ENCODE results near the gene CMTR2. TPM values are rescaled to one million over a fixed set of nuclear protein-coding genes. Genes with fewer than 3 reads are reported as not detected.
"Not testable (repeated sequence)": the region's sequence is repeated elsewhere in the genome, so short reads cannot be mapped to it uniquely, and the experiment has no call there.

The CMTR2 gene
- total and polyA plus RNA-seq, 9 donors: 5.6 to 26.1 (median 17.3) TPM

DNA sequence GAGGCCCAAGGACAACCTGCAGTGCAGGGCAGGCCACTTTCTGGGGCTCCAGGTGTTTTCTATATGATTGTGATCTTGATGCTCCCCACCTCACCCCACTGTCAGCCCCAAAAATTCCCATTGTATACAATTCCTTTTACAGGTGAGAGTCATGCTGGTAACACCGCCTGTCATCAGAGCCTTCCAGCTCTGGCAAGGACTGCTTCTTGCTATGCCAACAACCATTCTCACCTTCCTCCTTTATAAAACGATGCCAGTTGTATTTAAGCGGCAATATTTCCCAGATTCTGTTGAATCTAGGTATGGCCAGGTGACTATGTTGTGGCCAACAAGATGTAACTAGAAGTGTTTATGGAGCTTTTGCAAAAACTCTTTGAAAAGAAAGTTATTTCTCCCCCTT, 38.9 kb upstream of the CMTR2 start:
- DNase-seq: no peak
- Histone ChIP-seq H3K4me3 (no peak overlapping the region), H3K36me3 (no peaks in the 10 kb centered on the region), H3K4me1 (ENCODE audit: insufficient read depth) (no peaks in the 10 kb centered on the region), H3K27me3 (no peaks in the 10 kb centered on the region), H3K9me3 (no peaks in the 10 kb centered on the region), H3K27ac (no peak overlapping the region)
- intact Hi-C loops (cut with DNase I): no loop called here
- TF ChIP-seq CTCF (IDR thresholded peaks at IDR 0.05): no peak
- TF ChIP-seq POLR2A (IDR thresholded peaks at IDR 0.05): no peak
- TF ChIP-seq EP300 (IDR thresholded peaks at IDR 0.05): no peak
- 77 to 89% (median 78%) methylated on average over 3 of the region's 3 CpGs for WGBS, 3 donors

GRCh38 chr16:71327720-71328119, 38.5 kb upstream of the CMTR2 start:
- no peak for DNase-seq

DNA sequence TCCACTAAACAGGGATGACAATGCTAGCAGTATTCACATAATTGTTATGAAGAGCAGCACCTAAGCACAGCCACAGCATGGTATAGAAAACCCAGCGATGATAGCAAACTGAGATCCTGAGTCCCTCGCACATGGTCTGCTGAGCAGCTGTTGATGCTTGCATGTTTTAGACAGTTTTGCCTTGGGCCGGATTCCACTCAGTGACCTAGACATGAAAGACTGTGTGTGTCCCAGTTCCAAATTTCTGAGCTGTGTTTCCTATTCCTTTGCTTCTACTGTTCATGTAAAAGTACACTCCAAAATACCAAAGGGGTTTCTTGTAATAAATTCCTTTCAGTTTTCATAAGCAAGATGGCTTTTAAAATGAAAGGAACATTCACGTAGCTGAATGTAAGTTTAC, 30.8 kb upstream of the CMTR2 start:
- Histone ChIP-seq H3K27me3 (no peaks in the 10 kb centered on the region), H3K9me3 (no peaks in the 10 kb centered on the region), H3K4me3 (no peak overlapping the region), H3K4me1 (ENCODE audit: insufficient read depth) (no peaks in the 10 kb centered on the region), H3K36me3 (no peaks in the 10 kb centered on the region), H3K27ac (no peak overlapping the region)
- intact Hi-C loops (cut with DNase I): no loop called here
- DNase-seq: no peak
- 78 to 88% (median 85%) methylated on average over 4 of the region's 4 CpGs for WGBS, 3 donors
- no peak for TF ChIP-seq CTCF (IDR thresholded peaks at IDR 0.05)
- TF ChIP-seq POLR2A (IDR thresholded peaks at IDR 0.05): no peak
- TF ChIP-seq EP300 (IDR thresholded peaks at IDR 0.05): no peak

More at GRCh38 chr16:71327720-71328119, 38.5 kb upstream of the CMTR2 start:
- H3K4me3 ChIP-seq: no peak overlapping the region
- H3K36me3 ChIP-seq: no peaks in the 10 kb centered on the region
- no peaks in the 10 kb centered on the region for H3K27me3 ChIP-seq
- no peaks in the 10 kb centered on the region for H3K4me1 ChIP-seq (ENCODE audit: insufficient read depth)
- intact Hi-C loops (cut with DNase I): no loop called here
- H3K9me3 ChIP-seq: no peaks in the 10 kb centered on the region
- TF ChIP-seq EP300 (IDR thresholded peaks at IDR 0.05) (no peak), POLR2A (IDR thresholded peaks at IDR 0.05) (no peak), CTCF (IDR thresholded peaks at IDR 0.05) (no peak)
- no peak overlapping the region for H3K27ac ChIP-seq

- no peaks in the 10 kb centered on the region for H3K27me3 ChIP-seq
- H3K36me3 ChIP-seq: no peaks in the 10 kb centered on the region
- DNase-seq: no peak
- TF ChIP-seq POLR2A (IDR thresholded peaks at IDR 0.05): no peak
- TF ChIP-seq CTCF (IDR thresholded peaks at IDR 0.05): no peak
- TF ChIP-seq EP300 (IDR thresholded peaks at IDR 0.05): no peak
- no peaks in the 10 kb centered on the region for H3K9me3 ChIP-seq
- no peak overlapping the region for H3K27ac ChIP-seq
- H3K4me3 ChIP-seq: no peak overlapping the region
- no peaks in the 10 kb centered on the region for H3K4me1 ChIP-seq (ENCODE audit: insufficient read depth)
- WGBS, 3 donors: 16 to 22% (median 20%) methylated on average over 3 of the region's 3 CpGs
- intact Hi-C loops (cut with DNase I): no loop called here
These were observed 26.1 kb upstream of the CMTR2 start for GRCh38 chr16:71315269-71315668.

GRCh38 chr16:71313591-71313990, 24.4 kb upstream of the CMTR2 start:
- H3K4me1 ChIP-seq (ENCODE audit: insufficient read depth); H3K36me3 ChIP-seq; H3K9me3 ChIP-seq; H3K27ac ChIP-seq; DNase-seq; H3K4me3 ChIP-seq; intact Hi-C loops (cut with DNase I); H3K27me3 ChIP-seq: not testable (repeated sequence)
- WGBS, 3 donors: 41 to 57% (median 45%) methylated on average over 3 of the region's 3 CpGs
